HG02623 (cell line): ENCODE results near the gene UGT1A6.
"Not testable (repeated sequence)": the region's sequence is repeated elsewhere in the genome, so short reads cannot be mapped to it uniquely, and the experiment has no call there.

ENCODE experiments used
- ATAC-seq: cut with Tn5 transposase; IDR thresholded peaks from one replicate; pipeline ENCODE4 v1.9.1; 2021; ENCODE audit warnings: moderate library complexity; ENCODE audit not compliant: unreplicated experiment

UGT1A6 gene

GRCh38 chr2:233692648-233693047, at the start of gene UGT1A6:
Gene UGT1A6 (plus strand): TSS chr2:233692890. CDS start chr2:233693005, 115 bp downstream.
- no peak for ATAC-seq

- no peak for ATAC-seq
Observed at GRCh38 chr2:233643128-233643527, 49.6 kb upstream of the UGT1A6 start.

- ATAC-seq: not testable (repeated sequence)
Observed at GRCh38 chr2:233646033-233646432, 46.7 kb upstream of the UGT1A6 start.

GRCh38 chr2:233650981-233651380, 41.7 kb upstream of the UGT1A6 start:
- ATAC-seq: no peak

GRCh38 chr2:233651430-233651829, 41.3 kb upstream of the UGT1A6 start:
- ATAC-seq: no peak

GRCh38 chr2:233654501-233654900, 38.2 kb upstream of the UGT1A6 start:
- ATAC-seq: no peak

GRCh38 chr2:233655043-233655442, 37.6 kb upstream of the UGT1A6 start:
- no peak for ATAC-seq

GRCh38 chr2:233655943-233656342, 36.7 kb upstream of the UGT1A6 start:
- not testable (repeated sequence) for ATAC-seq

GRCh38 chr2:233656443-233656842, 36.2 kb upstream of the UGT1A6 start:
- no peak for ATAC-seq

GRCh38 chr2:233658610-233659009, 34.1 kb upstream of the UGT1A6 start:
- no peak for ATAC-seq

- ATAC-seq: no peak
Observed at GRCh38 chr2:233663911-233664310, 28.8 kb upstream of the UGT1A6 start.

GRCh38 chr2:233668605-233669260, 24.0 kb upstream of the UGT1A6 start:
- no peak for ATAC-seq

- no peak for ATAC-seq
Observed at GRCh38 chr2:233671290-233672161, 21.2 kb upstream of the UGT1A6 start, which contains the start of gene UGT1A9. Gene UGT1A9 (plus strand): TSS chr2:233671898. CDS start chr2:233671935, 37 bp downstream.

GRCh38 chr2:233672886-233673285, 19.8 kb upstream of the UGT1A6 start:
- ATAC-seq: no peak

GRCh38 chr2:233673896-233674295, 18.8 kb upstream of the UGT1A6 start:
- ATAC-seq: no peak

- no peak for ATAC-seq
Observed at GRCh38 chr2:233674314-233674713, 18.4 kb upstream of the UGT1A6 start.

GRCh38 chr2:233674995-233675394, 17.7 kb upstream of the UGT1A6 start:
- ATAC-seq: no peak

- ATAC-seq: no peak
Observed at GRCh38 chr2:233676046-233676445, 16.6 kb upstream of the UGT1A6 start.

GRCh38 chr2:233679196-233679595, 13.5 kb upstream of the UGT1A6 start:
- ATAC-seq: no peak

GRCh38 chr2:233680361-233681045, 12.2 kb upstream of the UGT1A6 start:
- no peak for ATAC-seq

GRCh38 chr2:233681521-233682099, 11.1 kb upstream of the UGT1A6 start, which contains the start of gene UGT1A7:
Gene UGT1A7 (plus strand): TSS chr2:233681901. CDS start chr2:233681938, 37 bp downstream.
- no peak for ATAC-seq
